GM06990 (cell line): ENCODE measurements around the gene FBXW12.

Source experiments
- DNase-seq: peaks from one replicate; pipeline ENCODE4 v3.0.0-alpha.2; 2011; ENCODE audit not compliant: insufficient read length; ENCODE audit errors: extremely low read depth
- H3K27me3 ChIP-seq: replicated peaks from 2 replicates; pipeline ENCODE4 v1.6.0; 2011; ENCODE audit warnings: low read length; ENCODE audit not compliant: control insufficient read depth, insufficient read depth
- H3K36me3 ChIP-seq: 2 replicates; pipeline ENCODE4 v1.5.1; 2011; ENCODE audit warnings: low read length; ENCODE audit not compliant: control insufficient read depth, insufficient read depth
- H3K4me3 ChIP-seq: replicated peaks from 2 replicates; pipeline ENCODE4 v1.5.1; 2011; ENCODE audit warnings: low read depth, mild to moderate bottlenecking, control low read depth, low read length
- CTCF ChIP-seq: IDR thresholded peaks from 2 replicates; pipeline ENCODE4 v1.5.1; 2011; ENCODE audit warnings: low read length, control low read depth, mild to moderate bottlenecking, inconsistent platforms; ENCODE audit not compliant: insufficient read depth, poor library complexity, severe bottlenecking

Gene FBXW12

DNA sequence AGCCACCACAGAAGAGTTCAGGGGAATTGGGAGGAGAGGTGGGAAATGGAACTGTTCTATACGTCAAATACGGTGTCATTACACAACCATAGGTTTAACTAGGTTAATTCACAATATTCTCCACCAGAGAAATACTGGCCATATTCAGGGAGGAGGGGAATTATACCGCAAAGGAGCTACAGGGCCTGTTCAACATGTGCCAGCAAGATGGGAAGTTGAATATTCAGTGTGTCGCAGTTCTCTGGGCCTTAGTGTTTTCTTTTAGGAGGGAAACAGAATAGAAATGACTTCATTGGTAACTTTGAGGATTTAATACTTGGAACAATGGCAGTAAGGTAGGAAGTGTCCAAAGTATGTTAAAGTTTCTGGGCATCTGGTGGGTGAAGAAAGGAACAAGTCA lies 18.0 kb upstream of the FBXW12 start:
- Histone ChIP-seq H3K4me3 (no peak overlapping the region), H3K36me3 (no peaks in the 10 kb centered on the region), H3K27me3 (no peaks in the 10 kb centered on the region; the same call in 1 of the 2 replicates)
- TF ChIP-seq CTCF: no peak
- DNase-seq: no peak

DNA sequence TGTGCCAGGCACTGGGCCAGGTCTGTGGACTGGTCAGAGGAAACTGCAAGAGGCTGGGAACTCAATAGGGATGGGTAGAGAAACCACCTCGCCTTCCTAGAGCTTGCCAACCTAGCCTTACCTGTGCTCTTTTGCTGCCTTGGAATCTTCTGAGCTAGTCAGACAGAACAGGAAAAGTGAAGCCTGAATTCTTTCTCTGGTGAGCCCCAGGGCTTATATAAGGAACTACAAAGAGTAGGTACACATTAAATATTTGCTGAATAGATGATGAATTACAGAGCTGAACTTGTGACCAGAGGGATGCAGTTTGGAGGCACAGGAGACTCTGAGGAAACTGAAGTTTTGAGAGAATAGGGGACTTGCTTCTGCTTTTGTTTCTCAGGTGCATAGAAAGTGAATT lies 15.6 kb upstream of the FBXW12 start:
- Histone ChIP-seq H3K27me3 (no peaks in the 10 kb centered on the region; the same call in 1 of the 2 replicates), H3K4me3 (no peak overlapping the region), H3K36me3 (no peaks in the 10 kb centered on the region)
- no peak for DNase-seq
- no peak for TF ChIP-seq CTCF

- Histone ChIP-seq H3K36me3 (no peaks in the 10 kb centered on the region), H3K4me3 (no peak overlapping the region), H3K27me3 (no peaks in the 10 kb centered on the region)
- DNase-seq: no peak
- TF ChIP-seq CTCF: no peak
Observed at GRCh38 chr3:48361928-48362327, 10.1 kb upstream of the FBXW12 start.

DNA sequence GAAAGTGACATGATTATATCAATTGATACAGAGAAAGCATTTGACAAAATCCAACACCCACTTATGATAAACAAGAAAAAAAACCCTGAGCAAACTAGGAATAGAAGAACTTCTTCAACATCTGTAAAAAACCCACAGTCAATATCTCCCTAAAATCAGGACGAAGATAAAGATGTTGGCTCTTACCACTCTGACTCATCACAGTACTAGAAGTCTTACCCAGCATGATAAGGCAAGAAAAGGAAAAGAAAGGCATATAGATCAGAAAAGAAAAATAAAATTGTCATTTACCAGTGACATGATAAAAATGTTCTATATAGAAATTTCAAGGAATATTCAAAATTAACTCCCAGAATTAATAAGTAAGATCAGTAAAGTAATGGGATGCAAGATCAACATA lies 7.2 kb upstream of the FBXW12 start:
- H3K27me3 ChIP-seq: no peaks in the 10 kb centered on the region
- no peak for DNase-seq
- TF ChIP-seq CTCF: no peak
- no peaks in the 10 kb centered on the region for H3K36me3 ChIP-seq
- no peak overlapping the region for H3K4me3 ChIP-seq

GRCh38 chr3:48367201-48367600 lies 4.8 kb upstream of the FBXW12 start:
- Histone ChIP-seq H3K4me3 (no peak overlapping the region), H3K36me3 (no peaks in the 10 kb centered on the region)
- no peak for TF ChIP-seq CTCF

GRCh38 chr3:48369693-48370332 lies 2.2 kb upstream of the FBXW12 start:
- no peak overlapping the region for H3K4me3 ChIP-seq
- no peaks in the 10 kb centered on the region; the same call in 1 of the 2 replicates for H3K27me3 ChIP-seq
- TF ChIP-seq CTCF: no peak
- no peaks in the 10 kb centered on the region for H3K36me3 ChIP-seq
- DNase-seq: no peak

More at GRCh38 chr3:48367201-48367600, 4.8 kb upstream of the FBXW12 start:
- H3K27me3 ChIP-seq: no peaks in the 10 kb centered on the region
- DNase-seq: no peak
